Esophagus muscularis mucosa (tissue), 3 donors: ENCODE results near the gene TIMM17A.

Source experiments
- CTCF ChIP-seq, 3 experiments: fragments of 200-600 bp in 2 of 3; fragments of 450-650 bp in 1 of 3; sonication (generic) in 2 of 3; IDR thresholded peaks; one replicate each; pipeline ENCODE4 v1.5.1; 2017 to 2019; ENCODE audit warnings: antibody characterized with exemption in 3 of 3, mild to moderate bottlenecking in 2 of 3, moderate library complexity in 1 of 3
- POLR2A ChIP-seq: fragments of 450-650 bp; IDR thresholded peaks from one replicate; pipeline ENCODE4 v1.6.1; 2017; ENCODE audit warnings: antibody characterized with exemption, moderate library complexity, mild to moderate bottlenecking, low read depth

GRCh38 chr1:201964261-201964660, 9.0 kb downstream of the TIMM17A start:
- TF ChIP-seq CTCF (IDR thresholded peaks at IDR 0.05) (no peak), POLR2A (no peak)
